HG03108 (cell line): Measurements from ENCODE around the gene MAPKAPK2.

ENCODE experiments used
- ATAC-seq: cut with Tn5 transposase; IDR thresholded peaks from one replicate; pipeline ENCODE4 v1.9.1; 2021; ENCODE audit warnings: moderate library complexity; ENCODE audit not compliant: unreplicated experiment

MAPKAPK2 gene

GRCh38 chr1:206716870-206717673 lies 32.4 kb downstream of the MAPKAPK2 start:
- peak; percentile 82 for ATAC-seq

- ATAC-seq = no peak
Observed at GRCh38 chr1:206717674-206717989, 32.9 kb downstream of the MAPKAPK2 start.

GRCh38 chr1:206719169-206719839 lies 34.6 kb downstream of the MAPKAPK2 start:
- no peak for ATAC-seq

- no peak for ATAC-seq
Observed at GRCh38 chr1:206721454-206721853, 36.7 kb downstream of the MAPKAPK2 start.

- ATAC-seq = no peak
Observed at GRCh38 chr1:206722751-206723461, 38.2 kb downstream of the MAPKAPK2 start.

- ATAC-seq = no peak
Observed at GRCh38 chr1:206723462-206723804, 38.7 kb downstream of the MAPKAPK2 start.

GRCh38 chr1:206723805-206724472 lies 39.2 kb downstream of the MAPKAPK2 start:
- ATAC-seq = no peak

- no peak for ATAC-seq
Observed at GRCh38 chr1:206725109-206725963, 40.6 kb downstream of the MAPKAPK2 start.

- ATAC-seq = no peak
Observed at GRCh38 chr1:206727981-206728696, 43.4 kb downstream of the MAPKAPK2 start.

GRCh38 chr1:206728697-206728987 lies 43.9 kb downstream of the MAPKAPK2 start:
- ATAC-seq = no peak

GRCh38 chr1:206729050-206729449 lies 44.3 kb downstream of the MAPKAPK2 start:
- ATAC-seq = no peak

GRCh38 chr1:206729507-206729906 lies 44.8 kb downstream of the MAPKAPK2 start:
- no peak for ATAC-seq

GRCh38 chr1:206732508-206732907 lies 47.8 kb downstream of the MAPKAPK2 start:
- ATAC-seq = no peak

GRCh38 chr1:206732992-206733391 lies 48.3 kb downstream of the MAPKAPK2 start:
- ATAC-seq = no peak

- no peak for ATAC-seq
Observed at GRCh38 chr1:206734499-206735142, 49.9 kb downstream of the MAPKAPK2 start.

- no peak for ATAC-seq
Observed at GRCh38 chr1:206735553-206736031, 50.9 kb downstream of the MAPKAPK2 start.

GRCh38 chr1:206736878-206737728 lies 52.4 kb downstream of the MAPKAPK2 start:
- no peak for ATAC-seq

GRCh38 chr1:206737729-206738201 lies 53.1 kb downstream of the MAPKAPK2 start:
- ATAC-seq = no peak
